A549 (cell line): ENCODE measurements around the gene MAG. TPM values are rescaled to one million over a fixed set of nuclear protein-coding genes. Genes with fewer than 3 reads are reported as not detected.

ENCODE experiments used
- ATAC-seq, 2 experiments: fragments of 200-7000 bp in 1 of 2; fragments of >200 bp in 1 of 2; cut with Nextera tagmentation in 1 of 2; cut with Tn5 transposase in 1 of 2; 3 replicates each; pipeline versions ENCODE4 v1.8.0 to v1.9.1; 2018 to 2020; ENCODE audit warnings: mild to moderate bottlenecking in 1 of 2, moderate library complexity in 1 of 2
- CTCF ChIA-PET: fragments of 300-600 bp; sonication (Branson Sonifier 250); formaldehyde crosslinking; extraction: SDS; loops from one replicate; lab custom pipeline; 2021; ENCODE audit warnings: antibody characterized with exemption, inconsistent platforms; lab: Yijun Ruan, JAX
- POLR2A ChIA-PET: fragments of 350-600 bp; formaldehyde crosslinking; extraction: SDS; loops from one replicate; lab custom pipeline; 2021; ENCODE audit warnings: antibody characterized with exemption, inconsistent platforms; lab: Yijun Ruan, JAX
- DNase-seq, 2 experiments: peaks; one replicate each; pipeline versions ENCODE4 v3.0.0 to v3.0.0-alpha.2; 2011 to 2016; ENCODE audit warnings: low read depth in 1 of 2, low spot score in 1 of 2
- FAIRE-seq: peaks from 2 replicates; lab custom pipeline; 2011; peaks lifted over from hg19 to GRCh38; lab: Jason Lieb, UNC
- H3K27ac ChIP-seq, 2 experiments: fragments of >200 bp; sonication (Bioruptor Twin); formaldehyde crosslinking; 3 replicates each; pipeline ENCODE4 v1.5.1; 2016 to 2017
- H3K4me1 ChIP-seq: fragments of >200 bp; sonication (Bioruptor Twin); formaldehyde crosslinking; 3 replicates; pipeline ENCODE4 v1.6.1; 2016
- H3K4me2 ChIP-seq: fragments of >200 bp; sonication (Bioruptor Twin); formaldehyde crosslinking; 3 replicates; pipeline ENCODE4 v1.6.1; 2016
- H3K4me3 ChIP-seq: fragments of >200 bp; sonication (Bioruptor Twin); formaldehyde crosslinking; 3 replicates; pipeline ENCODE4 v1.5.1; 2016
- H3K9me3 ChIP-seq: fragments of >200 bp; sonication (Bioruptor Twin); formaldehyde crosslinking; 3 replicates; pipeline ENCODE4 v1.6.1; 2016
- ATOH8 ChIP-seq: fragments of 250-450 bp; sonication (Bioruptor Pico); IDR thresholded peaks from 2 replicates; pipeline ENCODE4 v1.5.0; 2020; ENCODE audit warnings: low read depth, mild to moderate bottlenecking, moderate library complexity
- BCL3 ChIP-seq: fragments of >200 bp; sonication (Bioruptor Twin); formaldehyde crosslinking; IDR thresholded peaks from 3 replicates; pipeline ENCODE4 v1.6.1; 2016
- CHD4 ChIP-seq: fragments of 200-600 bp; sonication (generic); IDR thresholded peaks from 2 replicates; pipeline ENCODE4 v1.6.1; 2016; ENCODE audit warnings: antibody characterized with exemption, mild to moderate bottlenecking, borderline replicate concordance
- CTCF ChIP-seq: fragments of >200 bp; sonication (Bioruptor Twin); formaldehyde crosslinking; IDR thresholded peaks from 3 replicates; pipeline ENCODE4 v1.5.1; 2016
- ELK1 ChIP-seq: fragments of 150-350 bp; IDR thresholded peaks from 2 replicates; pipeline ENCODE4 v1.6.1; 2014; ENCODE audit warnings: low read depth, mild to moderate bottlenecking, low read length
- FOSB ChIP-seq: fragments of 250-450 bp; sonication (Bioruptor Pico); IDR thresholded peaks from 2 replicates; pipeline ENCODE4 v1.5.0; 2020; ENCODE audit warnings: mild to moderate bottlenecking, moderate library complexity
- HOXB13 ChIP-seq: fragments of 250-450 bp; sonication (Bioruptor Pico); IDR thresholded peaks from 2 replicates; pipeline ENCODE4 v1.5.0; 2020; ENCODE audit warnings: low read depth, mild to moderate bottlenecking, moderate library complexity
- HOXB5 ChIP-seq: fragments of 250-450 bp; sonication (Bioruptor Pico); IDR thresholded peaks from 2 replicates; pipeline ENCODE4 v1.5.0; 2020; ENCODE audit warnings: mild to moderate bottlenecking, moderate library complexity
- MAFK ChIP-seq: fragments of 450-650 bp; IDR thresholded peaks from 2 replicates; pipeline ENCODE4 v1.6.1; 2014; ENCODE audit not compliant: partially characterized antibody
- MAX ChIP-seq: IDR thresholded peaks from 2 replicates; pipeline ENCODE4 v1.6.1; 2012
- PBX3 ChIP-seq: IDR thresholded peaks from 2 replicates; pipeline ENCODE4 v1.6.1; 2012
- RAD21 ChIP-seq, 2 experiments: fragments of >200 bp in 1 of 2; sonication (Bioruptor Twin) in 1 of 2; formaldehyde crosslinking in 1 of 2; IDR thresholded peaks in 1 of 2; conservative IDR thresholded peaks in 1 of 2; 2 replicates in 1 of 2; 3 replicates in 1 of 2; pipeline ENCODE4 v1.6.1; 2012 to 2018; ENCODE audit warnings: inconsistent platforms in 1 of 2
- RNF2 ChIP-seq: fragments of 200-600 bp; sonication (generic); IDR thresholded peaks from 2 replicates; pipeline ENCODE4 v1.6.1; 2016; ENCODE audit warnings: low read depth, mild to moderate bottlenecking, antibody characterized with exemption, moderate library complexity, borderline replicate concordance
- SREBF2 ChIP-seq: fragments of 450-650 bp; IDR thresholded peaks from 2 replicates; pipeline ENCODE4 v1.6.1; 2014; ENCODE audit warnings: mild to moderate bottlenecking, moderate library complexity
- TFCP2L1 ChIP-seq: fragments of 250-450 bp; sonication (Bioruptor Pico); IDR thresholded peaks from 2 replicates; pipeline ENCODE4 v1.5.0; 2021; ENCODE audit warnings: mild to moderate bottlenecking
- ZC3H11A ChIP-seq: fragments of 450-650 bp; IDR thresholded peaks from 2 replicates; pipeline ENCODE4 v1.6.1; 2014; ENCODE audit warnings: antibody characterized with exemption, mild to moderate bottlenecking
- ZFP36 ChIP-seq: fragments of 450-650 bp; IDR thresholded peaks from 2 replicates; pipeline ENCODE4 v1.6.1; 2014; ENCODE audit warnings: borderline replicate concordance; ENCODE audit not compliant: partially characterized antibody
- WGBS: methylation state at CpG from one replicate; pipeline ENCODE4 v1.1.6; 2017; ENCODE audit errors: missing lambda C conversion rate; 5-methylcytosine and 5-hydroxymethylcytosine counted together
- polyA plus RNA-seq, 4 experiments: library from polyadenylated mRNA; depleted of rRNA in 3 of 4; stranded (reverse); fragments of >200 nt; fragmentation: RNase III in 1 of 4; extraction: RNeasy Plus Mini Kit Qiagen cat#74134 plus additional on column Dnase treatment in 1 of 4; gene quantifications; 2 replicates in 3 of 4; 3 replicates in 1 of 4; pipeline ENCODE4 v1.2.3, GENCODE V29; 2011 to 2017

Gene MAG
- polyA plus RNA-seq, 2 of the 4 experiments (the other 2 are of a cell fraction), result not detected

GRCh38 chr19:35327642-35328041 lies 35.7 kb downstream of the MAG start:
- H3K4me1 ChIP-seq, result no peaks in the 10 kb centered on the region
- no peaks in the 10 kb centered on the region for H3K9me3 ChIP-seq
- no peak overlapping the region for H3K4me2 ChIP-seq
- ChIA-PET CTCF (interaction anchor here (0.7 to 1.3 kb wide), 2 partner anchors 26 to 117 kb away, joined by 4 to 5 read pairs; no protein-coding TSS in a partner anchor), POLR2A (no interaction called here)
- TF ChIP-seq CTCF (peak; percentile 30; the same call in 2 of the 3 replicates), BCL3 (no peak), RAD21 (conservative IDR thresholded peaks at IDR 0.05 in 1 of 2, IDR thresholded peaks at IDR 0.05 in 1 of 2) (peak in 1 of 2 experiments; percentile 36; a peak in 2 of 5 replicates), HOXB5 (no peak)
- no peak overlapping the region for H3K27ac ChIP-seq
- peak; percentile 55 to 56 for DNase-seq
- peak; percentile 80 to 92 for ATAC-seq
- no peak overlapping the region for H3K4me3 ChIP-seq
- WGBS, result 38% methylated on average over 4 of the region's 4 CpGs
- peak; percentile 77 for FAIRE-seq

GRCh38 chr19:35328851-35329285 lies 36.9 kb downstream of the MAG start, which contains the start of gene CD22:
Gene CD22 (plus strand): TSS chr19:35329187. CDS start chr19:35332041, 2,854 bp downstream.
- no peak for FAIRE-seq
- no peak for ATAC-seq
- POLR2A ChIA-PET, result no interaction called here
- H3K27ac ChIP-seq, result no peak within 1 kb of the TSS
- H3K9me3 ChIP-seq, result no peaks in the 10 kb centered on the region
- no peak within 1 kb of the TSS for H3K4me3 ChIP-seq
- H3K4me1 ChIP-seq, result no peaks in the 10 kb centered on the region
- no peak within 1 kb of the TSS for H3K4me2 ChIP-seq
- DNase-seq, result no peak
- 69% methylated on average over 12 of the region's 12 CpGs for WGBS
- TF ChIP-seq ELK1, result no peak
- CTCF ChIA-PET, result interaction anchor here (1.0 to 1.3 kb wide), 2 partner anchors 24 to 140 kb away, joined by 3 to 5 read pairs; no protein-coding TSS in a partner anchor

GRCh38 chr19:35329323-35329722 lies 37.4 kb downstream of the MAG start:
- DNase-seq, result no peak
- Histone ChIP-seq H3K4me3 (no peak overlapping the region), H3K27ac (no peak overlapping the region), H3K4me2 (no peak overlapping the region), H3K4me1 (no peaks in the 10 kb centered on the region), H3K9me3 (no peaks in the 10 kb centered on the region)
- CTCF ChIA-PET, result interaction anchor here (3.0 kb wide), 1 partner anchor 23 kb away, joined by 16 read pairs; no protein-coding TSS in a partner anchor
- POLR2A ChIA-PET, result no interaction called here
- FAIRE-seq, result no peak
- TF ChIP-seq ZC3H11A (no peak), SREBF2 (no peak), ZFP36 (no peak)
- WGBS, result 12% methylated on average over 4 of the region's 4 CpGs
- peak; percentile 16 to 17; a peak in 3 of 6 replicates for ATAC-seq

GRCh38 chr19:35330475-35330874 lies 38.5 kb downstream of the MAG start:
- no peak for FAIRE-seq
- H3K27ac ChIP-seq, result no peak overlapping the region
- ChIA-PET POLR2A (no interaction called here), CTCF (interaction anchor here (0.5 to 3.0 kb wide), 3 partner anchors 9 to 165 kb away, joined by 3 to 16 read pairs (median 3); no protein-coding TSS in a partner anchor)
- WGBS, result 35% methylated on average over 7 of the region's 7 CpGs
- no peaks in the 10 kb centered on the region for H3K4me1 ChIP-seq
- no peak overlapping the region for H3K4me2 ChIP-seq
- no peak for ATAC-seq
- no peaks in the 10 kb centered on the region for H3K9me3 ChIP-seq
- DNase-seq, result no peak
- TF ChIP-seq MAX (no peak), TFCP2L1 (no peak), ELK1 (no peak), FOSB (no peak), RNF2 (no peak), HOXB13 (no peak), MAFK (no peak), ATOH8 (CRISPR knock-in tag) (no peak), PBX3 (no peak), CHD4 (no peak)
- TF ChIP-seq, all 56 proteins: peak for 0
- H3K4me3 ChIP-seq, result no peak overlapping the region
